NCI-H2227 (cell line): ENCODE measurements around the gene VPS11.

Source experiments
- DNase-seq: peaks from one replicate; lab custom pipeline; 2025; ENCODE audit not compliant: unreplicated experiment; lab: John Stamatoyannopoulos, UW

The VPS11 gene

DNA sequence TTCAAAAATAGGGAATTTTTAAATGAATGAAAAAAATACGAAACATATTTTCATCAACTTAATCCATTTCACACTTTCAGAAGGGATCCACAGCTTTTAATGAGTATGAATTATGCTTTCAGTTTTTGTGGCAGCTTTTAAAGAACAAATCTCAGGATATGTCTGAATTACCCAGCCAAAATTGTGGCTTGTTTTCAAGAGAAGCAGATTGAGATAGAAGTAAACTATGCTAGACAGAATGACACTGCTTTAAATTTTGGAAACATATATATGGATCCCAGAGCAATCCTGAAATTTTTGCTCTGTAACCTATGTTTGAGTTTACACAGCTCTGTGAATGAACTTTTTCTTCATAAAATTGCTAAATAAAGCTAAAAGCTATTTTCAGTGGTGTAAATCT is 51.3 kb downstream of the VPS11 start:
- no peak for DNase-seq

DNA sequence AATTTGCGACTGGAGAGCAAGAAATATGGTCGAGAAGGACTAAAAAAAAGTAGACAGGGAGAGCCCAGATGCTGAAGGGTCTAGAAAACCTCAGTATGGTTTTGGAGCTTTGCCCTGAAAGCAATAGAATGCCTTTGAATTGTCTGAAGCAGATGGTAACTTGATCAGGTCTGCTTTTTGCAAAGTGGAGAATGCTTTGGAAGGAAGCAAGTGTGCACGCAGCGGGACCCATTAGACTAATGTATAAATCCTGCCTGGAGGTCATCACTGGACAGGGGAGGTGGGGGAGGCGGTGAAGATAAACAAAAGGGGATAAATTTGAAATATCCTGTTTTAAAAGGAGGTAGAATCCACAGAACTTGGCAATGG is 53.0 kb downstream of the VPS11 start:
- DNase-seq = peak; percentile 59

DNA sequence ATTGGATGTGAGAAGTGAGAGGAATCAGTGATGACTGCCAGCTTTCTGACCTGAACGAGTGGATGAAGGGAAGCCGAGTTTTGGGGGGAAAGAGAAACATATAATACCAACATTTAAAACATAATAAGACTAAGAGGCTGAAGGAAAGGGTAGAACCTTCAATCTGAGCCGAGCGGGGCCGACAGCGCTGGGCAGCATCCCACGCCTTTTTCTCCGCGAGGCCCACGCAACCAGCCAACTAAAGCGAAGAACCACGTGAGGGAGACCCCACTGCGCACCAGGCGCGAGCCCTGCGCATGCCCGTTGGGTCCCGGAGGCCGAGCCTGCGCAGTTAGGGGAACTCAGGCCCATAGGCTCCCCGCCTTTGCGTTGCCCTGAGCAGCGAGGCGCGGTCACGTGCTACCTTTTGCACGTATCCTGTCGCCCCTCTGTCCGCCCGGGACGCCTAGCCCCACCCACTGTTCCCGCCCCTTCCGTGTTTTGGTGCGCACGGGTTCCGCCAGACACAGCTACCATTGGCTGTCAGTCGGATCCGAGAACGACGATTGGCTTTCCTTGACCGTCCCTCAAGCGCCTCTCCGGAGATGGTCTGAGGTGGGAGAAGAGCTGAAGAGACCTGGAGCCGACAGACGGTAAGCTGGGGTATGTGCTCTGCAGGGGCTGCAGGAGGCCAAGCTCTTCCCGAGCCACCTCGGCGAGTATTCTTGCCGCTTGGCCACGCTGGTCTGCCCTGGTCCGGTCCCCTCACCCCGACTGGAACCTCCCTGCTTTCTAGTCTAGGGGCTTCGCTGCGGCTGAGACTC is 53.6 kb downstream of the VPS11 start, which contains the start of gene HINFP:
HINFP (plus strand) TSS at position 573 of the 803 bp plus-strand sequence. CDS start 5,365 bp downstream, outside the sequence.
- peak; percentile 98 for DNase-seq

DNA sequence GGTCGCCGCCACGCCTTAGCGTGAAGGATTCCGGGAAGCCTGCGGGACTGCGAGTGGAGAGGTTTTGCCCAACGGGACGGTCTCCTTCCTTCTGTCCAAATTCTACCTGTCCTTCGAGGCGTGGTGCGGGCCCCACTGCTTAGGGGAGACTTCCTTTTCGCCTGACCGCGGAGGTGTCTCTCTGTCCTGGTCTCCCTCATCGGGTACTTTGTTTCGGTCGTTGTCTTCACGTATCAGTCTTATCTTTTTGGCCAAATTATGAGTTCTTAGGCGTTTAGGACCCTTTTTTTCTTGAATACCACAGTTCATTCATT is 54.1 kb downstream of the VPS11 start:
- DNase-seq = no peak

DNA sequence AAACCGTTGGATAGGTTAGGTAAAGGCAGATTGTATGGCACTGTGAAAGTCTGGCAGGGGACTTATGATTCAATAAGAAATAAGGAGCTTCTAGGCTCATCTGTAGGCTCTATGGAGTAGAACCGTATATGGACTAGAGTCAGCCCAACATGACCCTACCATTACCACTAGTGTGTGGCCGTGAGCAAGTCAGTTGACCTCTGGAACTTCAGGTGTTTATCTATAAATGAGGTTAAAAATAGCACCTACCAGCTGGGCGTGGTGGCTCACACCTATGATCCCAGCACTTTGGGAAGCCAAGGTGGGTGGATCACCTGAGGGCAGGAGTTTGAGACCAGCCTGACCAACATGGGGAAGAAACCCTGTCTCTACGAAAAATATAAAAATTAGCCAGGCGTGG is 58.2 kb downstream of the VPS11 start:
- DNase-seq = no peak

DNA sequence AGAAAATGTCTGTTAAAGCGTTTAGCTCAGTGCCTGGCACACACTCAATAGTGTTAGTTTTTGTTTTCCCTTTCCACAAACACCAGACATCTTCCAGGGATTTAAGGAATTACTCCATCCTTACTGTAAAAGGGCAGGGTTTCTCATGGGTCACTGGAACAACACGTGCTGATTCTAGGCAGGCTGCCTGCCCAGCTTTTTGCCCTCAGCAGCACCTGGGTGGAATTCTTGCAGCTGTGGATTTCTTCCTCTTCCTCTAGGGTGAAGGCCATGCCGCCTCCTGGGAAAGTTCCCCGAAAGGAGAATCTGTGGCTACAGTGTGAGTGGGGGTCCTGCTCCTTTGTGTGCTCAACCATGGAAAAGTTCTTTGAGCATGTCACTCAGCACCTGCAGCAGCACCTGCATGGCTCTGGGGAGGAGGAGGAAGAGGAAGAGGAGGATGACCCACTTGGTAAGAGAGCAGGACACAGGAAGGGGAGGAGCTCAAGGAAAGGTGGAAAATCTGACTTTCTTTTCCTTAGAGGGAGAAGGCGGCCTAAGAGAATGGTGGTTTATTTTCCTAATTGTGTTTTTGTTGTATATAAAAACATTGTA is 59.2 kb downstream of the VPS11 start:
- DNase-seq = no peak

DNA sequence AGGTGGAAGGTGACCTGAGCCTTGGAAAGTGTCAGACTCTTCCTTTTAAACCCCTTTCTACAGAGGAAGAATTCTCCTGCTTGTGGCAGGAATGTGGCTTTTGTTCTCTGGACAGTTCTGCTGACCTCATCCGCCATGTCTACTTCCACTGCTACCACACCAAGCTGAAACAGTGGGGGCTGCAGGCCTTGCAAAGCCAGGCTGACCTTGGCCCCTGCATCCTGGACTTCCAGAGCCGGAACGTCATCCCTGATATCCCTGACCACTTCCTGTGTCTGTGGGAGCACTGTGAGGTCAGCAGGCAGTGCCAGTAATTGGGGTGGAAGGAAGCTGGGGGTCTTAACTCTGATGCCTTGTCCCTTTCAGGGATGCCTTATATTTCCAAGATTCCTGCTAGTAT is 63.0 kb downstream of the VPS11 start:
- no peak for DNase-seq
